GM19468 (cell line): Measurements from ENCODE around the gene AS3MT.
"Not testable (repeated sequence)": the region's sequence is repeated elsewhere in the genome, so short reads cannot be mapped to it uniquely, and the experiment has no call there.

ENCODE experiments used
- ATAC-seq: cut with Tn5 transposase; IDR thresholded peaks from one replicate; pipeline ENCODE4 v1.9.1; 2021; ENCODE audit warnings: mild to moderate bottlenecking, moderate library complexity, moderate number of reproducible peaks; ENCODE audit not compliant: unreplicated experiment; ENCODE audit errors: extremely low read depth

The AS3MT gene

DNA sequence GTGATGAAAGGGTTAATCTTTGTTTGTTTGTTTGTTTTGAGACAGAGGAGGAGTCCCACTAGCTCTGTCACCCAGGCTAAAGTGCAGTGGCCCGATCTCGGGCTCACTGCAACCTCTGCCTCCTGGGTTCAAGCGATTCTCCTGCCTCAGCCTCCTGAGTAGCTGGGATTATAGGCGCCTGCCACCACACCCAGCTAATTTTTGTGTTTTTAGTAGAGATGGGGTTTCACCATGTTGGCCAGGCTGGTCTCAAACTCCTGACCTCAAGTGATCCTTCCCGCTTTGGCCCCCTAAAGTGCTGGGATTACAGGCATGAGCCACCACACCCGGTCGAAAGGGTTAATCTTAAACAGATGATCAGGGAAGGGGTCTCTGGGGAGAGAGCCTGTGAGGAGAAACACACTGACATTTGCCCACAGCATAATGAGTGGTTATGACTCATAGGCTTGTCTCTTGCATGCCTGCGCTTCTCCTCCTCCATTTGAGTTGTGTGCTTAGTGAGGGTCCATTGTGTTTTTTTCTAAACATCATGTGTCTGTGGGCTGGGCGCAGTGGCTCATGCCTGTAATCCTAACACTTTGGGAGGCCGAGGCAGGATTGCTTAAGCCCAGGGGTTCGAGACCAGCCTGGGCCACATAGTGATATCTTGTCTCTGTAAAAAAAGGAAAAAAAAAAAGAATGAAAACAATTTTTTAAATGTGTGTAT lies 13.4 kb upstream of the AS3MT start:
- ATAC-seq = not testable (repeated sequence)

DNA sequence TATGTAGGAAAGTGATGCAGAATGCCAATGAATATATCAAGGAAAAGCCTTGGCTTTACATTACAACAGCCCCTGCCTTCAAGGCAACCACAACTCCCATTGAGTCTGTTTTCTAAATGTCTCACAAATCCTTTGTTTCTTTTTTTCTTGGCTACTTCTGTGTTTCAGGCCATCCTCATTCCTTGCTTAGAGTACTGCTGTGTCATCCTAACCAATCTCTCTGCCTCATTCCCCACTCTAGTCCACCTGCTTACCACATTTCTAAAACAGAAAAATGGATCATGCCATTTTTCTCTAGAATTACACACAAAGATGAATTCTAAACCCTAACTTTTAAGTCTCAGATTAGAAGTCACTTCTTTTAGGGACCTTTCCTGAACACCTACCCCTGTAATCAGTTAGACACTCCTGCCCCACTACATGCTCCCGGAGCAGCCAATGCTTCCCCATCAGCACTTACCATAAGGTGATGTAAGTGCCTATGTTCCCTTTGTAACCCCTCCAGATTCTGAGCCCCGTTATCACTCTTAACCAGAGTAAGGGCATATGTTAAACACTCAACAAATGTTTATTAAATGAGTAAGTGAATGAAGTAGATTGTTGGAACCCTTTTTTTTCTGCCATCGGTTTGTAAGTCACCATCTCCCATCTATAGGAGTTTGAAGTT lies 12.4 kb upstream of the AS3MT start:
- ATAC-seq = no peak

GRCh38 chr10:102859911-102860310 lies 9.4 kb upstream of the AS3MT start:
- no peak for ATAC-seq

- no peak for ATAC-seq
These were observed 5.6 kb upstream of the AS3MT start for GRCh38 chr10:102863660-102864059.

- no peak for ATAC-seq
These were observed 3.6 kb upstream of the AS3MT start for GRCh38 chr10:102865620-102866019.

- no peak for ATAC-seq
These were observed 386 bp upstream of the AS3MT start for GRCh38 chr10:102868911-102869257.

DNA sequence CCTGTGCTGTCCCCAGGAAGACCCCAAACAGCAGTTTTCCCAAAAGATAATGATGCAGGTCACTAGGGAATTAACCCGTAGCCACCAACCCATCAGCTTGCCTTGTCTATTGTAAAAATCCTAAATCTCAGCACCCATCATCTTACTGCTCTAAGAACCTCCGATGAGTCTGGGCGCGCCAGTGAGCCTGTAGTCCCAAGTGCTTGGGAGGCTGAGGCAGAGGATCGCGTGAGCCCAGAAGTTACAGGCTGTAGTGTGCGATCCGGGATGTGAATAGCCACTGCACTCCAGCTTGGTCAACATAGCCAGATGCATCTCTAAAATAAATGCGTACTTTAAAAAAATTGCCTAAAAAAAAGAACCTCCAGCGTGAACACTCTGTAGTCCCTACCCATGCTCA lies 951 bp downstream of the AS3MT start:
- ATAC-seq = no peak

DNA sequence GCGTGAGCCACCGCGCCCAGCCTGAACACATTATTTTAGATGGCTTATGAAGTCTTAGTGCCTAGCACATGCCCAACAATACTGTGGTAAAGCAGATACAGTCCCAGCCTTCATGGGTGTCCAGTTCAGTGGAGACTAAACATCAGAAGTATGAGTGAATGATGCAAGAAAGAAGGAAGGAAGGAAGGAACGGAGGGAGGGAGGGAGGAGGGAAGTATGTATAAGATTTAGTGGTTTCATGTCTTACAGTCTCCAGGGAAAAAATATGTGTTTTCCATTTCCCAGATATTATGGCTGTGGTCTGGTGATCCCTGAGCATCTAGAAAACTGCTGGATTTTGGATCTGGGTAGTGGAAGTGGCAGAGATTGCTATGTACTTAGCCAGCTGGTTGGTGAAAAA lies 2.9 kb downstream of the AS3MT start:
- no peak for ATAC-seq

DNA sequence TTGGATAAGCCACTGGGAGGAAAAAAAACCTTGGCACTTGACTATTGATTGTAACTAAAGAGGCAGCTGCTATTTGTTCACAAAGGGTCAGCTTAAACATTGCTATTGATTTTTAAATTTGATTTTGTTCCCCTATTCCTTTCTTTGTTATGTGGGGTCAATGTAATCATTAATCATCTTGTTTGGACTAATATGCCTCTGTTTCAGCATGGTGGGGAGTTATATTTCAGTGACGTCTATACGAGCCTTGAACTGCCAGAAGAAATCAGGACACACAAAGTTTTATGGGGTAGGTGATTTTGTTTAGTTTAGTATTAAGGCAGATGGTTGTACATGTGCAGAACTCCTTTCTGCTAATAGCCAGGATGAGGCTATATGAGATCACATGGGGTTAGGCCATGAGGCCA lies 7.5 kb downstream of the AS3MT start:
- no peak for ATAC-seq

DNA sequence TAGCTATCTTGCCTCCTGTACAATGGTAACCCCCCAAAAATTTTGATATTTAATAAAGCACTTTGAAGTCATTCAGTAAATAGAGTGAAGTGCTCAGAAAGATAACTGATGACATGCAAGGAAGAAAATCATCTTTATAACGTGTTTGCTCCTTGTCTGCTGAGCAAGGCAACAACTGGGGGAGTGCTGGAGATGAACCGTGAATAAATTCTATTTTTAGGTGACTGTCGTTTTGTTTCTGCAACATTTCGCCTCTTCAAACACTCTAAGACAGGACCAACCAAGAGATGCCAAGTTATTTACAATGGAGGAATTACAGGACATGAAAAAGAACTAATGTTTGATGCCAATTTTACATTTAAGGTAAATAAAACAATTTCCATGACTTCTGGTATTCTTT lies 9.4 kb downstream of the AS3MT start:
- no peak for ATAC-seq

DNA sequence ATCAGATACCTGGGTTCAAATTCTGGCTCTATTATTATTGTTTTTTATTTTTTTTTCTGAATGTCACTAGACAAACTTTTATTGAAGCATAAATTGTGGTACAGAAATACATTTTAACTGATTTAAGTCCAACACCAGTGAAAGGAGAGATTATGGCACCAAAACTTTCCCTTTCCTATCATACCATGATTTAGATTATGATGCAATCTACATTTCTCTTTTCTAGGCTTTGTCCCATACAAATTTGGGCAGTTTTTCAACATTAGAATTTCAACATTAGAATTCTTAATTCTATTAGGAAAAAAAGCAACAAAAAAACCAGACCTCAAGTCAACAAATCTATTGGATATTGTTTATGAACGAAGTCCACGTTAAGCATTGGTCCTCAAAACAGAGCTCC lies 11.0 kb downstream of the AS3MT start:
- ATAC-seq = no peak

DNA sequence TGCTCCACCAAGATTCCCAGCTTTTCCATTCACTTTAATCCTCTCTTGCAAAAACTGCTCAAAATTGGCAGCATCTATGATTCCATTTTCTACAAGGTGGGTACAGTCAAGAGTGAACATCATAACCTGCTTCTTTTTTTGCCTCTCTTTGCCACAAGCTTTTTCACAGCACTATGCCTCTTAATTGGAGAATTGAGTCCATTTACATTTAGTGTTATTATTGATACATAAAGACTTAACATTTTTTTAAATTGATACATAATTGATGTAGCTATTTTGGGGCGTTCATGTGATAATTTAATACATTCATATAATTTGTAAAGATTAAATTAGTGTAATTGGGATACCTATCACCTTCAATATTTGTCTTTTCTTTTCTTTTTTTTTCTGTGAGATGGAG lies 18.8 kb downstream of the AS3MT start:
- no peak for ATAC-seq

- no peak for ATAC-seq
These were observed 25.4 kb downstream of the AS3MT start for GRCh38 chr10:102894466-102895213.

GRCh38 chr10:102900006-102900405 lies 30.7 kb downstream of the AS3MT start:
- no peak for ATAC-seq

DNA sequence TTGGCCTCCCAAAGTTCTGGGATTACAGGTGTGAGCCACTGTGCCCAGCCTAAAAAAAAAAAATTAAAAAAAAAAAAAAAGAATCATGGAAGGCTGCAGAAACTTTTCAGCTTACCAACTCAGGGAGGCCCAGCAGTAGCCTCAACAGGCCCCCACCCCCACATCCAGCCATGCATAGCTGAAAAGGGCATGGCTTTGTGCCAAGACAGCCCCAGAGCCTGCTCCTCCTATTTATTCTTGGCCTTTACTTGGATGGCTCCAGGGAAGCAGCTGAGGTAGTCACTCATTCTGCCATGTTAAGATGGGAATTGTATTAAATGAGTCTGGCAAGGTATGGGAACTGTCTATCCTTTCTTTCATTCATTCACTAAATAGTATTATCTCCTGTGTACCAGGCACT lies 35.1 kb downstream of the AS3MT start:
- ATAC-seq = no peak

GRCh38 chr10:102906507-102906906 lies 37.2 kb downstream of the AS3MT start:
- ATAC-seq = no peak

DNA sequence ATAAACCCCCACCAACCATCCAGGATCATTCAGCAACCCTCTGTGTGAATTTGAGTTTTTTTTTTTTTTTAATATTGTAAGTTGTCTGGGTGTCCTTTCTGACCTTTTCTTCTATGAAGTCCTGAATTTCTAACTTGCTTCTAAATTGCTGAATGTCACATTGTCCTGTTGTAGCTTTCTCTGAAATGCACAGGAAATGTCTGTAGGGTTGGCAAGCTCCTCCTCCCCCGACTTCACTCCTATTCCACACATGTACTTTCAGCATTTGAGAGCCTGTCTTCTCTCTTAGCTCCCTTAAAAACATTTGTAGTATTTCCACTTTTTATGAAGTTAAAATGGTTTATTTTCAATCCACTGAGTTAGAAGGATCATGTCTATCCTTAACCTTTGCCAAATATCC lies 45.5 kb downstream of the AS3MT start:
- no peak for ATAC-seq

DNA sequence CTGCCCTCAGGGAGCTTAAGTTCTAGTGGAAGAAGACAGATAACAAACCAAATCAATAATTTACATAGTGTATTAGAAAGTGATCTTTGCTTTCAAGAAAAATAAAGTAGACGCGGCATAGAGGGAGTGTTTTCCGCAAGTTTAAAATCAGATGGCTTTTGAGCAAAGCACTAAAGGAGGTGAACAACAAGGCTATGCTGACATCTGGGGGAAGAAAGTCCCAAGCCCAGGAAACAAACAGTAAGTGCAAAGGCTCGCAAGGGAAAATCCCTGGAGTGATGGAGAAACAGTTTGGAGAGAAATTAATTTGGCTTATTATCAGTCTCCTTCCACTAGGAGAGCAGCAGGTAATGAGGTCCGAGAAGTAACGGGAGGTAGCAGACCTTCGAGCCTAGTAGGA lies 46.9 kb downstream of the AS3MT start:
- ATAC-seq = no peak

DNA sequence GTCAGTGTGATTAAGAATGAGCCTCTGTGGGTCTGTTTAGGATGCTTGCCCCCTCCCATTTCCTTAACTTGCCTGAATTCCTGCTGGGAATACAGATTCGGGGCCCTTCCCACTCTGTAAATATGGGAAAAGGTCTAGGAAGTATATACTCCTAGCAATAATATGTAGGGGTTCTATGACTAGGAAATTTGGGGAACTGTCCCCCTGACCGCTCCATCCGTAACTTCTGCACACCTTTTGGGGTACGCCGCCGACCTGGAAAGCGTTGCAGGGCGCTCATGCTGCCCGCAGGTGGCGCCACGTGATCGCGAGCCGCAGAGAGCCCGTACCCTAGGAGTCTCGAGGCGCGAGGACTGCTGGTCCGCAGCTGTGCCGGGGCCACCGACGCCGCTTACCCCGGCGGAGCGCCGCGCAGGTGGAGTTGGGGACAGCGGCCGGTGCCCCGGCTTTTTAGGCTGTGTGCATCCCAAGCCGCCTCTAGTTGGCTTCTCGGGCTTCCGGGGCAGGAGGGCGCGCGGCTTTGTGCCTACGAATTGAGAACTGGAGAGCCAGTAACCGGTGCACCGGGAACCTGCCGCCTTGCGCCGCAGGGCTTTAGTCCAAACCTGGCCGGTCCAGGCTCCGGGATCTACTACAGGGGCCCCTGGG lies 48.2 kb downstream of the AS3MT start:
- no peak for ATAC-seq

DNA sequence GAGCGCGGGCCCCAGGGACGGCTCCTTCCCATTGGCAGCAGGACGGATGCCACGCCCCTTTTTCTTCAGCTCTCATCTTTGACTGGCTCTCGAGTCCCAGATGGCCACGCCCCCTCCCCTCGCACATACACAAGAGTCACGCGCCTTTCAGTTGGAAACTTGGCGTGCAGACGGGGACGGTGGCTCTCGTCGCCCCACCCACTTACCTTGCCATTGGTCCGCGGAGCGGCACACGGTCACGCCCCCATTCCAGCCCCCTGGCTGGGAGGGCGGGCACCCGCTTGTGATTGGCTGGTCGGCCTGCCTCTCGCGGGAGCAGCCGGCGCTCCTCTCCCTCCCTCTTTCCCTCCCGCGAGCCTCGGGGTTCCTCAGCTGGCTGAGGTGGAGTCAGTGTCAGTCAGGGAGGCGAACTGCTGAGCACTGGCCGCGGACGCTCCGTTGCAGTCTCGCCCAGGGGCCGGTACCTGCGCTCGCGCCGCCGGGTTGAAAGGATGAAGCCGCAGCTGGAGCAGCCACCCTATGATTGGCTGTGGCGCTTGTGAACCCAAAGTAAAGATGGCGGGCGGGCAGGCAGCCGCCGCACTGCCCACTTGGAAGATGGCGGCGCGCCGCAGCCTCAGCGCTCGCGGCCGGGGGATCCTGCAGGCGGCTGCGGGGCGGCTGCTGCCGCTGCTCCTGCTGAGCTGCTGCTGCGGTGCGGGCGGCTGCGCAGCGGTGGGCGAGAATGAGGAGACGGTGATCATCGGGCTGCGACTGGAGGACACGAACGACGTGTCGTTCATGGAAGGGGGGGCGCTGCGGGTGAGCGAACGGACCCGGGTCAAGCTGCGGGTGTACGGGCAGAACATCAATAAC lies 48.9 kb downstream of the AS3MT start, which contains the start of gene CNNM2:
TSS of gene CNNM2 (plus strand) at position 333 of the 855 bp plus-strand sequence. CDS start at position 520, 187 bp downstream.
- peak; percentile 88 for ATAC-seq
